PC-3 (cell line): ENCODE data around the gene MAD1L1. TPM values are rescaled to one million over a fixed set of nuclear protein-coding genes. Genes with fewer than 3 reads are reported as not detected.
"Not testable (repeated sequence)": the region's sequence is repeated elsewhere in the genome, so short reads cannot be mapped to it uniquely, and the experiment has no call there.

ENCODE experiments used
- ATAC-seq: fragments of 200-7000 bp; cut with Tn5 transposase; 2 replicates; pipeline ENCODE4 v1.9.1; 2020; ENCODE audit warnings: mild to moderate bottlenecking, moderate library complexity
- BruUV-seq: library from RNA; stranded (reverse); fragments of 400-500 nt; replicated peaks from 2 replicates; lab custom pipeline; 2021; lab: Mats Ljungman, UMichigan
- CTCF ChIA-PET: fragments of 300-600 bp; sonication (Branson Sonifier 250); formaldehyde crosslinking; loops from one replicate; lab custom pipeline; 2022; ENCODE audit warnings: antibody characterized with exemption; lab: Charles Lee
- POLR2A ChIA-PET: fragments of 300-600 bp; sonication (Branson Sonifier 250); formaldehyde crosslinking; loops from one replicate; lab custom pipeline; 2022; ENCODE audit warnings: antibody characterized with exemption; ENCODE audit not compliant: unreplicated experiment; lab: Charles Lee
- DNase-seq: peaks from one replicate; pipeline ENCODE4 v3.0.0-alpha.2; 2015
- H2AFZ ChIP-seq: fragments of 300-600 bp; sonication (generic); 2 replicates; pipeline ENCODE4 v1.6.0; 2016; ENCODE audit warnings: antibody characterized with exemption, low read length
- H3F3A ChIP-seq: fragments of 300-600 bp; sonication (generic); one replicate; pipeline ENCODE4 v1.6.0; 2017; ENCODE audit warnings: antibody characterized with exemption, low read length, control low read depth, mild to moderate bottlenecking; ENCODE audit not compliant: unreplicated experiment
- H3K27ac ChIP-seq: fragments of 300-600 bp; sonication (generic); 2 replicates; pipeline ENCODE4 v1.5.1; 2016; ENCODE audit warnings: mild to moderate bottlenecking, low read length
- H3K27me3 ChIP-seq: fragments of 300-600 bp; sonication (generic); 2 replicates; pipeline ENCODE4 v1.6.1; 2016; ENCODE audit warnings: low read length, mixed read lengths
- H3K36me3 ChIP-seq: fragments of 300-600 bp; sonication (generic); 2 replicates; pipeline ENCODE4 v1.6.1; 2016; ENCODE audit warnings: low read depth, mixed run types, low read length, mixed read lengths
- H3K4me1 ChIP-seq: fragments of 300-600 bp; sonication (generic); 2 replicates; pipeline ENCODE4 v1.5.1; 2016; ENCODE audit warnings: low read length; ENCODE audit not compliant: insufficient read depth
- H3K4me2 ChIP-seq: fragments of 300-600 bp; sonication (generic); 2 replicates; pipeline ENCODE4 v1.6.0; 2016; ENCODE audit warnings: low read length
- H3K4me3 ChIP-seq: fragments of 300-600 bp; sonication (generic); 2 replicates; pipeline ENCODE4 v1.5.1; 2016; ENCODE audit warnings: mild to moderate bottlenecking, low read length, mixed read lengths
- H3K79me2 ChIP-seq: fragments of 300-600 bp; sonication (generic); 2 replicates; pipeline ENCODE4 v1.6.1; 2017; ENCODE audit warnings: low read length, mixed read lengths
- H3K9ac ChIP-seq: fragments of 300-600 bp; sonication (generic); 2 replicates; pipeline ENCODE4 v1.6.0; 2016; ENCODE audit warnings: mild to moderate bottlenecking, low read length
- H3K9me2 ChIP-seq: fragments of 300-600 bp; sonication (generic); replicated peaks from 2 replicates; pipeline ENCODE4 v1.6.1; 2016; ENCODE audit warnings: mixed run types, low read length, mixed read lengths
- H3K9me3 ChIP-seq: fragments of 300-600 bp; sonication (generic); 2 replicates; pipeline ENCODE4 v1.6.1; 2016; ENCODE audit warnings: low read length, mixed read lengths
- H4K20me1 ChIP-seq: fragments of 300-600 bp; sonication (generic); 2 replicates; pipeline ENCODE4 v1.6.1; 2016; ENCODE audit warnings: low read length, mixed read lengths
- CTCF ChIP-seq: fragments of 300-600 bp; sonication (generic); conservative IDR thresholded peaks from 2 replicates; pipeline ENCODE4 v1.5.1; 2017; ENCODE audit warnings: antibody characterized with exemption, low read depth, mild to moderate bottlenecking, low read length
- EZH2 ChIP-seq: fragments of 300-600 bp; sonication (generic); IDR thresholded peaks from one replicate; pipeline ENCODE4 v1.6.1; 2017; ENCODE audit warnings: antibody characterized with exemption, mild to moderate bottlenecking, low read length; ENCODE audit not compliant: unreplicated experiment
- EZH2phosphoT487 ChIP-seq: fragments of 300-600 bp; sonication (generic); IDR thresholded peaks from 2 replicates; pipeline ENCODE4 v1.6.1; 2018; ENCODE audit warnings: mild to moderate bottlenecking, antibody characterized with exemption, low read length, borderline replicate concordance
- intact Hi-C: fragments of 100-400 bp; cut with micrococcal nuclease; formaldehyde crosslinking; loops from 2 replicates; pipeline ENCODE4 v1.9.0; 2023
- total RNA-seq: library from RNA; depleted of rRNA; stranded (reverse); fragments of >200 nt; gene quantifications from 2 replicates; pipeline ENCODE4 v1.2.3, GENCODE V29; 2014

MAD1L1 gene
- total RNA-seq, 1 experiment from 2014 or later = 88.4 TPM

GRCh38 chr7:1843921-1844335 is 388.8 kb downstream of the MAD1L1 start:
- Histone ChIP-seq H3K9ac (no peak overlapping the region), H3K4me2 (no peak overlapping the region), H3K79me2 (no peaks in the 10 kb centered on the region), H3K4me3 (no peak overlapping the region), H4K20me1 (no peaks in the 10 kb centered on the region), H3K9me2 (no peaks in the 10 kb centered on the region), H3K27me3 (no peaks in the 10 kb centered on the region), H3K9me3 (no peaks in the 10 kb centered on the region), H3F3A (no peaks in the 10 kb centered on the region), H2AFZ (no peak overlapping the region), H3K4me1 (no peaks in the 10 kb centered on the region), H3K36me3 (no peaks in the 10 kb centered on the region), H3K27ac (no peak overlapping the region)
- DNase-seq (no peak), ATAC-seq (no peak)
- TF ChIP-seq EZH2phosphoT487 = no peak
- TF ChIP-seq EZH2 = no peak
- TF ChIP-seq CTCF = no peak
- CTCF ChIA-PET = no interaction called here
- BruUV-seq = no TSS peak
- POLR2A ChIA-PET = no interaction called here
- intact Hi-C loops = no loop called here

- DNase-seq (no peak), ATAC-seq (no peak)
- H3K79me2 ChIP-seq = no peaks in the 10 kb centered on the region
- intact Hi-C loops = no loop called here
- H3K4me1 ChIP-seq = no peaks in the 10 kb centered on the region
- H3K4me2 ChIP-seq = no peak overlapping the region
- no peaks in the 10 kb centered on the region for H3K9me2 ChIP-seq
- H3K36me3 ChIP-seq = no peaks in the 10 kb centered on the region
- POLR2A ChIA-PET = no interaction called here
- H3F3A ChIP-seq = no peaks in the 10 kb centered on the region
- H3K9ac ChIP-seq = no peak overlapping the region
- no peaks in the 10 kb centered on the region for H4K20me1 ChIP-seq
- no peaks in the 10 kb centered on the region for H3K27me3 ChIP-seq
- H2AFZ ChIP-seq = no peak overlapping the region
- CTCF ChIA-PET = no interaction called here
- TF ChIP-seq CTCF (no peak), EZH2phosphoT487 (no peak), EZH2 (no peak)
- no peak overlapping the region for H3K27ac ChIP-seq
- H3K4me3 ChIP-seq = no peak overlapping the region
- BruUV-seq = no TSS peak
- H3K9me3 ChIP-seq = no peaks in the 10 kb centered on the region
Measured at GRCh38 chr7:1843271-1843861, 389.4 kb downstream of the MAD1L1 start.

GRCh38 chr7:1842321-1843221 is 390.2 kb downstream of the MAD1L1 start:
- CTCF ChIA-PET = no interaction called here
- Histone ChIP-seq H3K4me2 (no peak overlapping the region), H3K79me2 (no peaks in the 10 kb centered on the region), H3K9me2 (no peaks in the 10 kb centered on the region), H3K4me1 (no peaks in the 10 kb centered on the region), H3F3A (no peaks in the 10 kb centered on the region), H3K27ac (no peak overlapping the region), H4K20me1 (no peaks in the 10 kb centered on the region), H3K9me3 (no peaks in the 10 kb centered on the region), H3K4me3 (no peak overlapping the region), H3K27me3 (no peaks in the 10 kb centered on the region), H3K36me3 (no peaks in the 10 kb centered on the region), H2AFZ (no peak overlapping the region), H3K9ac (no peak overlapping the region)
- intact Hi-C loops = no loop called here
- no TSS peak for BruUV-seq
- POLR2A ChIA-PET = no interaction called here
- DNase-seq (no peak), ATAC-seq (no peak)
- TF ChIP-seq EZH2phosphoT487 = no peak
- TF ChIP-seq EZH2 = no peak
- no peak for TF ChIP-seq CTCF

GRCh38 chr7:1841286-1842021 is 391.3 kb downstream of the MAD1L1 start:
- H3K9ac ChIP-seq, H3K36me3 ChIP-seq, H3F3A ChIP-seq, CTCF ChIA-PET, H3K9me3 ChIP-seq, H3K79me2 ChIP-seq, H3K9me2 ChIP-seq, H3K4me1 ChIP-seq, POLR2A ChIA-PET, H2AFZ ChIP-seq, H3K27me3 ChIP-seq, H4K20me1 ChIP-seq, ATAC-seq, H3K4me2 ChIP-seq, H3K4me3 ChIP-seq, BruUV-seq, intact Hi-C loops, H3K27ac ChIP-seq, DNase-seq: not testable (repeated sequence)
